H9 (cell line): ENCODE measurements around the gene MBNL1. TPM values are rescaled to one million over a fixed set of nuclear protein-coding genes. Genes with fewer than 3 reads are reported as not detected.
A peak's percentile ranks its signal among the peaks of the same experiment; 100 is the strongest.

Experiments used
- DNase-seq: peaks from one replicate; pipeline ENCODE4 v3.0.0-alpha.2; 2017
- H2AFZ ChIP-seq: one replicate; pipeline ENCODE4 v1.6.1; 2013; ENCODE audit warnings: mild to moderate bottlenecking, low read length, control low read depth, moderate library complexity
- H2AK5ac ChIP-seq: 2 replicates; pipeline ENCODE4 v1.6.1; 2013; ENCODE audit warnings: low read length, control low read depth, mixed read lengths; ENCODE audit not compliant: insufficient read length
- H2BK120ac ChIP-seq: one replicate; pipeline ENCODE4 v1.6.1; 2013; ENCODE audit warnings: low read depth, mild to moderate bottlenecking, low read length, control low read depth, inconsistent platforms; ENCODE audit not compliant: poor library complexity, severe bottlenecking
- H2BK12ac ChIP-seq: 2 replicates; pipeline ENCODE4 v1.6.1; 2013; ENCODE audit warnings: low read length, control low read depth, mixed read lengths, low read depth; ENCODE audit not compliant: insufficient read length
- H2BK15ac ChIP-seq: 2 replicates; pipeline ENCODE4 v1.6.1; 2013; ENCODE audit warnings: low read depth, low read length, control low read depth
- H2BK20ac ChIP-seq: one replicate; pipeline ENCODE4 v1.6.1; 2013; ENCODE audit warnings: low read depth, mild to moderate bottlenecking, low read length, control low read depth, inconsistent platforms; ENCODE audit not compliant: poor library complexity, severe bottlenecking
- H2BK5ac ChIP-seq: 2 replicates; pipeline ENCODE4 v1.6.1; 2013; ENCODE audit warnings: low read length, control low read depth, mixed read lengths; ENCODE audit not compliant: insufficient read length
- H3K14ac ChIP-seq: 2 replicates; pipeline ENCODE4 v1.6.1; 2013; ENCODE audit warnings: low read length, control low read depth; ENCODE audit not compliant: insufficient read depth
- H3K18ac ChIP-seq: 2 replicates; pipeline ENCODE4 v1.6.1; 2013; ENCODE audit warnings: low read depth, mild to moderate bottlenecking, mixed read lengths, low read length, control low read depth; ENCODE audit not compliant: insufficient read length
- H3K23ac ChIP-seq: 2 replicates; pipeline ENCODE4 v1.6.1; 2013; ENCODE audit warnings: low read length, control low read depth, mixed read lengths, low read depth; ENCODE audit not compliant: insufficient read length
- H3K23me2 ChIP-seq: 2 replicates; pipeline ENCODE4 v1.6.1; 2013; ENCODE audit warnings: low read depth, mild to moderate bottlenecking, mixed read lengths, low read length, control low read depth; ENCODE audit not compliant: insufficient read length, poor library complexity, severe bottlenecking
- H3K27ac ChIP-seq: 2 replicates; pipeline ENCODE4 v1.5.1; 2013; ENCODE audit warnings: low read length, control low read depth, mixed read lengths, low read depth; ENCODE audit not compliant: insufficient read length
- H3K27me3 ChIP-seq: 2 replicates; pipeline ENCODE4 v1.6.1; 2013; ENCODE audit warnings: low read length, control low read depth, inconsistent platforms; ENCODE audit not compliant: insufficient read depth
- H3K4ac ChIP-seq: 2 replicates; pipeline ENCODE4 v1.6.1; 2013; ENCODE audit warnings: low read depth, mild to moderate bottlenecking, control low read depth, inconsistent platforms, low read length, moderate library complexity
- H3K4me1 ChIP-seq: 2 replicates; pipeline ENCODE4 v1.6.1; 2013; ENCODE audit warnings: low read length, control low read depth, inconsistent platforms; ENCODE audit not compliant: insufficient read depth
- H3K4me2 ChIP-seq: 2 replicates; pipeline ENCODE4 v1.6.1; 2013; ENCODE audit warnings: low read length, control low read depth, mixed read lengths; ENCODE audit not compliant: insufficient read length, insufficient read depth
- H3K56ac ChIP-seq: 2 replicates; pipeline ENCODE4 v1.6.1; 2013; ENCODE audit warnings: low read depth, mild to moderate bottlenecking, mixed read lengths, low read length, control low read depth; ENCODE audit not compliant: insufficient read length
- H3K79me1 ChIP-seq: 2 replicates; pipeline ENCODE4 v1.6.1; 2013; ENCODE audit warnings: low read depth, mild to moderate bottlenecking, moderate library complexity, low read length, control low read depth, inconsistent platforms; ENCODE audit not compliant: insufficient read depth, poor library complexity, severe bottlenecking
- H3K79me2 ChIP-seq: 2 replicates; pipeline ENCODE4 v1.6.1; 2013; ENCODE audit warnings: low read length, control low read depth, inconsistent platforms; ENCODE audit not compliant: insufficient read depth
- H3K9ac ChIP-seq: 2 replicates; pipeline ENCODE4 v1.6.1; 2013; ENCODE audit warnings: low read length, control low read depth, mixed read lengths; ENCODE audit not compliant: insufficient read length; ENCODE audit errors: extremely low read depth
- H3K9me3 ChIP-seq: one replicate; pipeline ENCODE4 v1.6.1; 2013; ENCODE audit warnings: low read depth, low read length, inconsistent platforms; ENCODE audit not compliant: control insufficient read depth
- H3T11ph ChIP-seq: one replicate; pipeline ENCODE4 v1.6.1; 2013; ENCODE audit warnings: mild to moderate bottlenecking, low read length, control low read depth, inconsistent platforms
- H4K20me1 ChIP-seq: one replicate; pipeline ENCODE4 v1.6.1; 2013; ENCODE audit not compliant: control insufficient read depth, insufficient read length, insufficient read depth
- H4K5ac ChIP-seq: 2 replicates; pipeline ENCODE4 v1.6.1; 2013; ENCODE audit warnings: low read depth, mild to moderate bottlenecking, mixed read lengths, low read length, control low read depth; ENCODE audit not compliant: insufficient read length
- H4K8ac ChIP-seq: replicated peaks from 2 replicates; pipeline ENCODE4 v1.6.1; 2013; ENCODE audit warnings: low read length, control low read depth, mixed read lengths, low read depth; ENCODE audit not compliant: insufficient read length
- H4K91ac ChIP-seq: 2 replicates; pipeline ENCODE4 v1.6.1; 2013; ENCODE audit warnings: low read depth, mild to moderate bottlenecking, moderate library complexity, mixed read lengths, low read length, control low read depth; ENCODE audit not compliant: insufficient read length
- H3K27ac Mint-ChIP-seq, 3 experiments: 2 replicates in 2 of 3; 3 replicates in 1 of 3; pipeline ENCODE4 v1.8.0; 2020 to 2021; ENCODE audit warnings: mixed read lengths in 3 of 3, mild to moderate bottlenecking in 1 of 3, moderate library complexity in 1 of 3
- H3K27me3 Mint-ChIP-seq: 2 replicates; pipeline ENCODE4 v1.8.0; 2021; ENCODE audit warnings: low read depth, mild to moderate bottlenecking, moderate library complexity, mixed read lengths
- H3K36me3 Mint-ChIP-seq, 3 experiments: 2 replicates in 2 of 3; 3 replicates in 1 of 3; pipeline ENCODE4 v1.8.0; 2020 to 2021; ENCODE audit warnings: low read depth in 3 of 3, mixed read lengths in 3 of 3; ENCODE audit not compliant: insufficient read depth in 1 of 3
- H3K4me1 Mint-ChIP-seq, 2 experiments: 2 replicates each; pipeline ENCODE4 v1.8.0; 2020; ENCODE audit warnings: mixed read lengths in 2 of 2
- H3K4me3 Mint-ChIP-seq, 2 experiments: 2 replicates in 1 of 2; 3 replicates in 1 of 2; pipeline ENCODE4 v1.8.0; 2020 to 2021; ENCODE audit warnings: mild to moderate bottlenecking in 2 of 2, mixed read lengths in 2 of 2, moderate library complexity in 1 of 2
- H3K9me3 Mint-ChIP-seq, 2 experiments: 2 replicates in 1 of 2; 3 replicates in 1 of 2; pipeline ENCODE4 v1.8.0; 2020; ENCODE audit warnings: mild to moderate bottlenecking in 2 of 2, mixed read lengths in 2 of 2, moderate library complexity in 1 of 2
- CTCF ChIP-seq: fragments of 200-600 bp; sonication (generic); conservative IDR thresholded peaks from 3 replicates; pipeline ENCODE4 v1.8.0; 2021; ENCODE audit warnings: antibody characterized with exemption, mild to moderate bottlenecking
- WGBS: extraction: QIAGEN DNeasy Blood & Tissue Kit; methylation state at CpG from one replicate; pipeline ENCODE4 v1.1.7; 2013; ENCODE audit warnings: missing lambda C conversion rate, low lambda C conversion rate, mixed read lengths; ENCODE audit not compliant: insufficient read length; ENCODE audit errors: extremely low coverage; 5-methylcytosine and 5-hydroxymethylcytosine counted together
- total RNA-seq: library from RNA; stranded (reverse); gene quantifications from 2 replicates; pipeline ENCODE4 v1.2.1, GENCODE V29; 2021

MBNL1 gene
- total RNA-seq, 1 experiment from 2014 or later, result 14.9 TPM

GRCh38 chr3:152278756-152279427 is 10.2 kb downstream of the MBNL1 start:
- Histone ChIP-seq H3K79me2 (peaks cover 4% of the 10 kb centered on the region; the same call in 1 of the 2 replicates), H3K56ac (no peak overlapping the region), H2BK20ac (no peak overlapping the region), H3K14ac (no peak overlapping the region), H2AK5ac (no peak overlapping the region), H2BK15ac (no peak overlapping the region), H3K4ac (no peak overlapping the region), H3K27ac (no peak overlapping the region), H2BK12ac (no peak overlapping the region), H3K18ac (no peak overlapping the region), H2BK5ac (no peak overlapping the region), H4K5ac (no peak overlapping the region), H3K27me3 (no peaks in the 10 kb centered on the region), H3K23me2 (no peaks in the 10 kb centered on the region), H3K9ac (no peak overlapping the region), H4K20me1 (no peaks in the 10 kb centered on the region), H4K8ac (no peak overlapping the region), H3K4me1 (peaks cover 2% of the 10 kb centered on the region; the same call in 1 of the 2 replicates), H4K91ac (no peak overlapping the region), H3K9me3 (no peaks in the 10 kb centered on the region), H3K23ac (no peak overlapping the region), H3K79me1 (no peaks in the 10 kb centered on the region), H3K4me2 (no peak overlapping the region), H2AFZ (no peak overlapping the region), H3T11ph (no peak overlapping the region), H2BK120ac (no peak overlapping the region)
- Mint-ChIP-seq H3K27me3 (no peaks in the 10 kb centered on the region), H3K36me3 (no peaks in the 10 kb centered on the region), H3K9me3 (no peaks in the 10 kb centered on the region), H3K4me1 (peaks cover 29 to 33% of the 10 kb centered on the region in 2 experiments), H3K4me3 (no peak overlapping the region), H3K27ac (peak overlapping the region in 1 of 3 experiments; percentile 11; a peak in 2 of 7 replicates)
- WGBS, result no CpG with 5 or more reads among the region's 6 CpGs
- no peak for TF ChIP-seq CTCF
- no peak for DNase-seq
